Measurements from ENCODE around the gene MCTP2. TPM values are rescaled to one million over a fixed set of nuclear protein-coding genes. Genes with fewer than 3 reads are reported as not detected.

MCTP2 gene
- total and polyA plus RNA-seq, 2 of the 8 experiments (the other 6 are each of a cell fraction or from before 2014, with no cell fraction given), result 3.4 to 4.5 TPM

DNA sequence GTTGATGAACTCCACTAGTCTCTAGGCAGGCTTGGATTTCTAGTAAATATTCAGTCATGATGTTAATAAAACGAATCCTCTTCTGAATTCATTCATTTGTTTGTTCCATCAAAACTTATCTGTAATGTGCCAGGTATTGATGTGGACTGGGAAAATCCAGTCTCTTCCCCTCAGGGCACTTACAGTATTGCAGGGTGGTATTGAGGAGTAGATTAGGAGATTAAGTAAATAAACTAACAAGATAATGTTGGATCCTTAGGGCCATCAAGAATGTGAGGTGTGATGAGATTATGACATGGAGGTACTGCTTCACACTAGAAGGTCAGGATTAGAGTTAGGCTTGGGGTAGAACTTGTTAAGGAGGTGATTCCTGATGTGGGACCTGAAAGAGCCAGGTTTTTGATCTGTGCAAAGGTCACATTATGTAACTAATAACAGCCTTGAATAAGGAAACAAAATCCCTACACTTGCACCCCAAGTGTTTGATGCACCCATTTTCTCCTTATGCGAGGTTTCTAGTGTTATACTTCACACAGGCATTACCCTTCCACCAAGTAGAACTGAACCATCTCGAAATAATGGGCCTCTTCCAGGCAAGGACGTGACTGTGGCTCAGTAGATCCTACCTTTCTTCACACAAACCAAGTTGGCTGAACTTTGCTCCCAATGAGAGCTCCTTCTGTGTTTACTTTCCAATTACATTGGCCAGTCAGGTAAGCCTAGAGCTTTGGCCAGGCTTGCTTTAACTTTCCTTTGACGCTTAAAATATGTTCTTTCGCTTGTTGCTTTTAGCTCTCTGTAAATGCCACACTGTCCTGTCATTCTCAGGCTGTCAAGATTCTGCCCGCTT lies 16.7 kb downstream of the MCTP2 start:
- no peak overlapping the region for H3K14ac ChIP-seq (ENCODE audit: insufficient read length)
- CTCF ChIA-PET (ENCODE audit: partially characterized antibody), result interaction anchor here (0.8 to 1.5 kb wide), 4 partner anchors 11 to 80 kb away, joined by 3 to 6 read pairs (median 4); no protein-coding TSS in a partner anchor
- POLR2A ChIA-PET (ENCODE audit: partially characterized antibody), result no interaction called here
- H3K79me1 ChIP-seq (ENCODE audit: low read depth, low read length), result no peaks in the 10 kb centered on the region
- 89% methylated on average over 7 of the region's 7 CpGs; no CpG with 5 or more reads in 1 of the 2 experiments for WGBS, 2 experiments (ENCODE audit: extremely low coverage in 1 of 2, insufficient coverage in 1 of 2, insufficient read length in 1 of 2, insufficient replicate concordance in 2 of 2, low coverage in 1 of 2, low lambda C conversion rate in 2 of 2, missing lambda C conversion rate in 1 of 2)
- no peaks in the 10 kb centered on the region for H3K27me3 ChIP-seq (replicated peaks in 1 of 4; ENCODE audit: control insufficient read depth in 3 of 4, extremely low read depth in 1 of 4, insufficient read depth in 3 of 4, low read length in 3 of 4)
- FAIRE-seq (no peak), DNase-seq (ENCODE audit: low read depth in 1 of 2, low spot score in 2 of 2) (no peak)
- H4K5ac ChIP-seq (ENCODE audit: insufficient read length, low read depth, low read length), result no peak overlapping the region
- no peak overlapping the region for H4K91ac ChIP-seq (replicated peaks; ENCODE audit: insufficient read length, low read length)
- H3K4me1 ChIP-seq (replicated peaks in 1 of 4; ENCODE audit: control insufficient read depth in 3 of 4, insufficient read depth in 4 of 4, low read length in 3 of 4), result no peaks in the 10 kb centered on the region
- H3K4me3 ChIP-seq (ENCODE audit: extremely low read depth in 1 of 4, insufficient read depth in 2 of 4, low read depth in 3 of 4, low read length in 4 of 4), result no peak overlapping the region
- H3K23me2 ChIP-seq (ENCODE audit: low read depth, low read length), result no peaks in the 10 kb centered on the region
- H2BK15ac ChIP-seq (ENCODE audit: low read length), result no peak overlapping the region
- H3K27ac ChIP-seq (ENCODE audit: low read depth, low read length), result no peak overlapping the region
- no peak overlapping the region for H4K8ac ChIP-seq (ENCODE audit: extremely low read depth, insufficient read depth, low read length)
- H3K18ac ChIP-seq (ENCODE audit: extremely low read depth, low read length), result no peak overlapping the region
- H3K79me2 ChIP-seq (ENCODE audit: control insufficient read depth in 1 of 2, insufficient read depth in 2 of 2, low read length in 2 of 2), result no peaks in the 10 kb centered on the region
- H2BK120ac ChIP-seq (replicated peaks; ENCODE audit: low read depth, low read length), result no peak overlapping the region
- no peak overlapping the region for H3K56ac ChIP-seq (replicated peaks; ENCODE audit: insufficient read length, low read depth, low read length)
- H2BK12ac ChIP-seq (ENCODE audit: low read depth, low read length), result no peak overlapping the region
- H3K23ac ChIP-seq (ENCODE audit: insufficient read length), result no peak overlapping the region
- H3K4me2 ChIP-seq (ENCODE audit: insufficient read depth in 1 of 2, low read depth in 2 of 2, low read length in 2 of 2), result no peak overlapping the region
- H2BK20ac ChIP-seq (ENCODE audit: low read length), result no peak overlapping the region
- H2AK5ac ChIP-seq (ENCODE audit: low read depth, low read length), result no peak overlapping the region
- H4K20me1 ChIP-seq (replicated peaks in 1 of 2; ENCODE audit: control insufficient read depth in 1 of 2, insufficient read depth in 2 of 2, low read length in 2 of 2), result no peaks in the 10 kb centered on the region
- no peak overlapping the region for H2AFZ ChIP-seq (ENCODE audit: low read length)
- H3K9ac ChIP-seq (replicated peaks in 1 of 4; ENCODE audit: extremely low read depth in 1 of 4, low read depth in 3 of 4, low read length in 3 of 4), result no peak overlapping the region
- no peak overlapping the region for H3K4ac ChIP-seq (replicated peaks; ENCODE audit: insufficient read length, low read depth, low read length)
- H3K36me3 ChIP-seq (ENCODE audit: control insufficient read depth in 2 of 4, insufficient read depth in 4 of 4, low read length in 3 of 4), result no peaks in the 10 kb centered on the region
- no peak overlapping the region for H2BK5ac ChIP-seq (ENCODE audit: low read depth, low read length)
- H3K9me3 ChIP-seq (ENCODE audit: insufficient read depth in 2 of 2, low read depth in 1 of 2, low read length in 1 of 2), result 0 out of 4 replicates have a peak, but pooled peaks cover 0 to 4% of the 10 kb centered on the region in 2 experiments
- no peak for TF ChIP-seq EP300 (IDR thresholded peaks at IDR 0.05; ENCODE audit: borderline replicate concordance in 1 of 2, low read depth in 2 of 2, low read length in 2 of 2)
- TF ChIP-seq TAF1 (IDR thresholded peaks at IDR 0.05; ENCODE audit: low read depth, low read length), result no peak
- TF ChIP-seq, protein P1, sequence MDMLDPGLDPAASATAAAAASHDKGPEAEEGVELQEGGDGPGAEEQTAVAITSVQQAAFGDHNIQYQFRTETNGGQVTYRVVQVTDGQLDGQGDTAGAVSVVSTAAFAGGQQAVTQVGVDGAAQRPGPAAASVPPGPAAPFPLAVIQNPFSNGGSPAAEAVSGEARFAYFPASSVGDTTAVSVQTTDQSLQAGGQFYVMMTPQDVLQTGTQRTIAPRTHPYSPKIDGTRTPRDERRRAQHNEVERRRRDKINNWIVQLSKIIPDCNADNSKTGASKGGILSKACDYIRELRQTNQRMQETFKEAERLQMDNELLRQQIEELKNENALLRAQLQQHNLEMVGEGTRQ (IDR thresholded peaks at IDR 0.05; ENCODE audit: low read length), result no peak
- no peak for TF ChIP-seq NRF1 (IDR thresholded peaks at IDR 0.05; ENCODE audit: low read depth, low read length)
- TF ChIP-seq NANOG (IDR thresholded peaks at IDR 0.05; ENCODE audit: insufficient read depth, low read depth, low read length, poor library complexity, severe bottlenecking), result no peak
- TF ChIP-seq RBBP5 (IDR thresholded peaks at IDR 0.05; ENCODE audit: borderline replicate concordance, low read depth, low read length), result no peak
- TF ChIP-seq, protein P2, sequence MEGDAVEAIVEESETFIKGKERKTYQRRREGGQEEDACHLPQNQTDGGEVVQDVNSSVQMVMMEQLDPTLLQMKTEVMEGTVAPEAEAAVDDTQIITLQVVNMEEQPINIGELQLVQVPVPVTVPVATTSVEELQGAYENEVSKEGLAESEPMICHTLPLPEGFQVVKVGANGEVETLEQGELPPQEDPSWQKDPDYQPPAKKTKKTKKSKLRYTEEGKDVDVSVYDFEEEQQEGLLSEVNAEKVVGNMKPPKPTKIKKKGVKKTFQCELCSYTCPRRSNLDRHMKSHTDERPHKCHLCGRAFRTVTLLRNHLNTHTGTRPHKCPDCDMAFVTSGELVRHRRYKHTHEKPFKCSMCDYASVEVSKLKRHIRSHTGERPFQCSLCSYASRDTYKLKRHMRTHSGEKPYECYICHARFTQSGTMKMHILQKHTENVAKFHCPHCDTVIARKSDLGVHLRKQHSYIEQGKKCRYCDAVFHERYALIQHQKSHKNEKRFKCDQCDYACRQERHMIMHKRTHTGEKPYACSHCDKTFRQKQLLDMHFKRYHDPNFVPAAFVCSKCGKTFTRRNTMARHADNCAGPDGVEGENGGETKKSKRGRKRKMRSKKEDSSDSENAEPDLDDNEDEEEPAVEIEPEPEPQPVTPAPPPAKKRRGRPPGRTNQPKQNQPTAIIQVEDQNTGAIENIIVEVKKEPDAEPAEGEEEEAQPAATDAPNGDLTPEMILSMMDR (IDR thresholded peaks at IDR 0.05; ENCODE audit: control extremely low read depth in 1 of 3, insufficient read depth in 1 of 3, low read depth in 1 of 3, low read length in 3 of 3), result no peak
- no peak for TF ChIP-seq BRCA1 (IDR thresholded peaks at IDR 0.05; ENCODE audit: low read depth, low read length)
